IMR-90 (cell line): ENCODE data around the gene PLCH1. TPM values are rescaled to one million over a fixed set of nuclear protein-coding genes. Genes with fewer than 3 reads are reported as not detected.

Experiments used
- ATAC-seq: fragments of 200-7000 bp; cut with Tn5 transposase; 2 replicates; pipeline ENCODE4 v1.9.1; 2020; ENCODE audit warnings: low read depth, mild to moderate bottlenecking, moderate library complexity
- BruUV-seq: library from RNA; stranded (reverse); fragments of 400-500 nt; replicated peaks from 2 replicates; lab custom pipeline; 2021; lab: Mats Ljungman, UMichigan
- CTCF ChIA-PET: fragments of 300-600 bp; formaldehyde crosslinking; extraction: SDS; loops from one replicate; lab custom pipeline; 2021; ENCODE audit warnings: antibody characterized with exemption; lab: Yijun Ruan, JAX
- POLR2A ChIA-PET: fragments of 300-600 bp; sonication (Branson Sonifier 250); formaldehyde crosslinking; loops from one replicate; lab custom pipeline; 2022; ENCODE audit warnings: antibody characterized with exemption; ENCODE audit not compliant: unreplicated experiment; lab: Charles Lee
- DNase-seq: peaks from one replicate; pipeline ENCODE4 v3.0.0; 2013
- H2AFZ ChIP-seq: replicated peaks from 2 replicates; pipeline ENCODE3; 2013; ENCODE audit warnings: low read length, mild to moderate bottlenecking; ENCODE audit not compliant: poor library complexity
- H2AK5ac ChIP-seq: 2 replicates; pipeline ENCODE4 v1.6.1; 2013; ENCODE audit warnings: low read depth, low read length, inconsistent platforms
- H2AK9ac ChIP-seq: replicated peaks from 2 replicates; pipeline ENCODE3; 2013; ENCODE audit warnings: mild to moderate bottlenecking, low read depth, low read length, moderate library complexity; ENCODE audit not compliant: poor library complexity
- H2BK120ac ChIP-seq: 2 replicates; pipeline ENCODE4 v1.6.1; 2013; ENCODE audit warnings: low read depth, low read length, inconsistent platforms
- H2BK15ac ChIP-seq: 3 replicates; pipeline ENCODE4 v1.6.1; 2013; ENCODE audit warnings: low read depth, low read length, inconsistent platforms
- H2BK20ac ChIP-seq: 2 replicates; pipeline ENCODE4 v1.6.1; 2013; ENCODE audit warnings: low read depth, mild to moderate bottlenecking, inconsistent platforms, low read length, moderate library complexity
- H2BK5ac ChIP-seq: 2 replicates; pipeline ENCODE4 v1.6.1; 2013; ENCODE audit warnings: mild to moderate bottlenecking, low read depth, low read length, inconsistent platforms; ENCODE audit not compliant: poor library complexity, severe bottlenecking
- H3K14ac ChIP-seq: replicated peaks from 2 replicates; pipeline ENCODE4 v1.6.1; 2013; ENCODE audit warnings: low read depth, low read length, inconsistent platforms
- H3K18ac ChIP-seq: 2 replicates; pipeline ENCODE4 v1.6.1; 2013; ENCODE audit warnings: low read depth, low read length, control low read depth
- H3K23ac ChIP-seq: 2 replicates; pipeline ENCODE4 v1.6.1; 2013; ENCODE audit warnings: low read depth, low read length, inconsistent platforms
- H3K27ac ChIP-seq: 2 replicates; pipeline ENCODE4 v1.5.1; 2013; ENCODE audit warnings: mild to moderate bottlenecking, control low read depth, low read length; ENCODE audit not compliant: insufficient read depth
- H3K27me3 ChIP-seq: 2 replicates; pipeline ENCODE4 v1.6.1; 2013; ENCODE audit warnings: low read length; ENCODE audit not compliant: control insufficient read depth, insufficient read depth
- H3K36me3 ChIP-seq: 2 replicates; pipeline ENCODE4 v1.6.1; 2013; ENCODE audit warnings: low read length, mixed read lengths; ENCODE audit not compliant: control insufficient read depth, insufficient read depth
- H3K4ac ChIP-seq: 2 replicates; pipeline ENCODE4 v1.6.1; 2013; ENCODE audit warnings: low read depth, low read length, inconsistent platforms
- H3K4me1 ChIP-seq: 2 replicates; pipeline ENCODE4 v1.6.1; 2013; ENCODE audit warnings: low read length, mixed read lengths; ENCODE audit not compliant: control insufficient read depth, insufficient read depth
- H3K4me2 ChIP-seq: 2 replicates; pipeline ENCODE4 v1.6.1; 2013; ENCODE audit warnings: low read depth, mild to moderate bottlenecking, control low read depth, low read length, moderate library complexity
- H3K4me3 ChIP-seq: 2 replicates; pipeline ENCODE4 v1.5.1; 2013; ENCODE audit warnings: low read depth, mild to moderate bottlenecking, control low read depth, low read length, moderate library complexity; ENCODE audit not compliant: insufficient read depth
- H3K56ac ChIP-seq: 2 replicates; pipeline ENCODE4 v1.6.1; 2013; ENCODE audit warnings: low read length, inconsistent platforms; ENCODE audit not compliant: insufficient read depth; ENCODE audit errors: extremely low read depth
- H3K79me1 ChIP-seq, 2 experiments: 2 replicates each; pipeline ENCODE4 v1.6.1; 2013; ENCODE audit warnings: low read length in 2 of 2, inconsistent platforms in 1 of 2, low read depth in 1 of 2
- H3K9ac ChIP-seq: 2 replicates; pipeline ENCODE4 v1.6.1; 2013; ENCODE audit warnings: low read depth, low read length, control low read depth
- H3K9me1 ChIP-seq: 2 replicates; pipeline ENCODE4 v1.6.1; 2013; ENCODE audit warnings: low read length, inconsistent platforms; ENCODE audit not compliant: insufficient read depth
- H3K9me3 ChIP-seq: 2 replicates; pipeline ENCODE4 v1.6.1; 2013; ENCODE audit warnings: low read length; ENCODE audit not compliant: control insufficient read depth, insufficient read depth
- H4K20me1 ChIP-seq: 2 replicates; pipeline ENCODE4 v1.6.1; 2013; ENCODE audit warnings: low read length, inconsistent platforms; ENCODE audit not compliant: insufficient read depth
- H4K5ac ChIP-seq: 2 replicates; pipeline ENCODE4 v1.6.1; 2013; ENCODE audit warnings: mild to moderate bottlenecking, low read depth, low read length, control low read depth
- H4K8ac ChIP-seq, 2 experiments: 2 replicates each; pipeline ENCODE4 v1.6.1; 2013; ENCODE audit warnings: low read depth in 2 of 2, low read length in 2 of 2, control low read depth in 1 of 2, inconsistent platforms in 1 of 2
- H4K91ac ChIP-seq: 2 replicates; pipeline ENCODE4 v1.6.1; 2013; ENCODE audit warnings: low read depth, low read length, inconsistent platforms; ENCODE audit not compliant: insufficient read depth
- CEBPB ChIP-seq: IDR thresholded peaks from 2 replicates; pipeline ENCODE4 v1.6.1; 2012; ENCODE audit warnings: low read depth, low read length, improper control_type of control experiment
- MAFK ChIP-seq: IDR thresholded peaks from 2 replicates; pipeline ENCODE4 v1.6.1; 2012; ENCODE audit warnings: low read depth, low read length, improper control_type of control experiment
- NFE2L2 ChIP-seq: fragments of 150-350 bp; IDR thresholded peaks from 2 replicates; pipeline ENCODE4 v1.6.1; 2016; ENCODE audit warnings: low read depth, mild to moderate bottlenecking, low read length
- RCOR1 ChIP-seq: IDR thresholded peaks from 2 replicates; pipeline ENCODE4 v1.6.1; 2012; ENCODE audit warnings: mild to moderate bottlenecking, low read length, improper control_type of control experiment; ENCODE audit not compliant: insufficient replicate concordance
- SMC3 ChIP-seq: fragments of 150-350 bp; IDR thresholded peaks from 2 replicates; pipeline ENCODE4 v1.6.1; 2016; ENCODE audit warnings: low read depth, mild to moderate bottlenecking, antibody characterized with exemption, low read length, moderate library complexity
- WGBS, 2 experiments: methylation state at CpG; one replicate each; pipeline versions ENCODE4 v1.1.5 to v1.1.7; 2013; ENCODE audit warnings: missing lambda C conversion rate in 2 of 2; ENCODE audit not compliant: insufficient read length in 1 of 2; ENCODE audit errors: extremely low coverage in 2 of 2; 5-methylcytosine and 5-hydroxymethylcytosine counted together
- dilution Hi-C: fragments of 300-500 bp; cut with HindIII; formaldehyde crosslinking; loops from one replicate; pipeline ENCODE4 v1.14.3; 2018; ENCODE audit warnings: low sequenced_read_pairs; ENCODE audit not compliant: unreplicated experiment
- in situ Hi-C: fragments of 300-500 bp; cut with MboI; formaldehyde crosslinking; loops from 3 replicates; pipeline ENCODE4 v1.14.3; 2019; ENCODE audit warnings: low sequenced_read_pairs, inconsistent platforms, mixed read lengths
- intact Hi-C: fragments of 100-400 bp; cut with micrococcal nuclease; formaldehyde crosslinking; loops from 2 replicates; pipeline ENCODE4 v1.10.0; 2022
- polyA plus RNA-seq, 3 experiments: library from polyadenylated mRNA; depleted of rRNA; stranded (reverse); fragments of >200 nt; gene quantifications; 2 replicates each; pipeline ENCODE4 v1.2.3, GENCODE V29; 2012; ENCODE audit warnings: low replicate concordance in 1 of 3
- total RNA-seq: library from RNA; depleted of rRNA; stranded (reverse); fragments of >200 nt; gene quantifications from 2 replicates; pipeline ENCODE4 v1.2.3, GENCODE V29; 2012

Gene PLCH1
- total and polyA plus RNA-seq, 2 of the 4 experiments (the other 2 are of a cell fraction): not detected

- H3K56ac ChIP-seq: no peak overlapping the region
- no peak overlapping the region for H2BK120ac ChIP-seq
- H3K4me2 ChIP-seq: no peak overlapping the region
- no peak overlapping the region for H3K9ac ChIP-seq
- no peak overlapping the region for H3K4me3 ChIP-seq
- no peak overlapping the region for H2BK20ac ChIP-seq
- ATAC-seq (no peak), DNase-seq (no peak)
- H3K79me1 ChIP-seq: no peaks in the 10 kb centered on the region
- no CpG with 5 or more reads among the region's 2 CpGs for WGBS, 2 experiments
- H3K9me3 ChIP-seq: no peaks in the 10 kb centered on the region
- no peak overlapping the region for H4K91ac ChIP-seq
- no peak overlapping the region for H4K8ac ChIP-seq
- no peak overlapping the region for H4K5ac ChIP-seq
- no peak overlapping the region for H2AFZ ChIP-seq
- POLR2A ChIA-PET: no interaction called here
- H3K14ac ChIP-seq: no peak overlapping the region
- no peaks in the 10 kb centered on the region for H3K27me3 ChIP-seq
- H3K4me1 ChIP-seq: no peaks in the 10 kb centered on the region
- in situ Hi-C loops: no loop called here
- no peaks in the 10 kb centered on the region for H4K20me1 ChIP-seq
- H3K36me3 ChIP-seq: no peaks in the 10 kb centered on the region
- dilution Hi-C loops: no loop called here
- no peak overlapping the region for H3K27ac ChIP-seq
- BruUV-seq: no TSS peak
- no peak for TF ChIP-seq SMC3
- TF ChIP-seq NFE2L2: no peak
- no peak for TF ChIP-seq CEBPB
- TF ChIP-seq RCOR1: no peak
- no peak for TF ChIP-seq MAFK
- no peak overlapping the region for H2AK9ac ChIP-seq
- intact Hi-C loops: no loop called here
- H3K9me1 ChIP-seq: no peaks in the 10 kb centered on the region
- no peak overlapping the region for H3K23ac ChIP-seq
- H2BK15ac ChIP-seq: no peak overlapping the region
- H3K18ac ChIP-seq: no peak overlapping the region
- CTCF ChIA-PET: interaction anchor here (1.0 kb wide), 1 partner anchor 13 kb away, joined by 3 read pairs; no protein-coding TSS in a partner anchor
- H2AK5ac ChIP-seq: no peak overlapping the region
- H3K4ac ChIP-seq: no peak overlapping the region
- H2BK5ac ChIP-seq: no peak overlapping the region
Measured at GRCh38 chr3:155446366-155446765, 298.5 kb downstream of the PLCH1 start.
